Body of pancreas (tissue), 4 donors: ENCODE results near the gene C11orf86.

ENCODE experiments used
- POLR2A ChIP-seq, 3 donors: fragments of 450-650 bp; IDR thresholded peaks; one replicate each; pipeline ENCODE4 v1.6.1; 2016; ENCODE audit warnings: antibody characterized with exemption in 3 of 3, mild to moderate bottlenecking in 2 of 3
- TF ChIP-seq, protein P1 (sequence below), 7 experiments: fragments of 450-650 bp in 4 of 7; fragments of 200-600 bp in 3 of 7; sonication (generic) in 3 of 7; IDR thresholded peaks; one replicate each; pipeline ENCODE4 v1.5.1; 2016 to 2019; ENCODE audit warnings: antibody characterized with exemption in 7 of 7

DNA sequence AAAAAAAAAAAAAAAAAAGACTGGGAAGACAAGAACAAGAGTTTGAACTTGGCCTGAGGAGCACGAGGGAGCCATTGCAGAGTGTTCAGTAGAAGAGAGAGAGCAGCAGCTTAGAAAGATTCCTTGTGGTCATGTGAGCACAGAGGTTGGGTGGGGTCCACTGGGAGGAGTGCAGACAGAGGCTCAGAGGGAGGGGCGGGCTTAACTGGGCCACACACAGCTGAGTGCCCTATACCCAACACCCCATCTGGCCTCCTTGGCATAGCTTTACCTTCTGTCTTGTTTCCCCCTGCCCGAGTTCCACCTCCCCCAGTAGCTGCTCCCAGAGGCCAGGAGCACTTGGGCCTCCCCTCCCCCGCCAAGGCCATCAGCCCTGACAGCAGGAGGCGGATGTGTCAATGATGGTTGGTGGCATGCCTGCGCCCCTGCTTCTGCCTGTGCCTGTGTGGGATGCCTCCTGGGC, 12.1 kb downstream of the C11orf86 start:
- TF ChIP-seq, protein P1, sequence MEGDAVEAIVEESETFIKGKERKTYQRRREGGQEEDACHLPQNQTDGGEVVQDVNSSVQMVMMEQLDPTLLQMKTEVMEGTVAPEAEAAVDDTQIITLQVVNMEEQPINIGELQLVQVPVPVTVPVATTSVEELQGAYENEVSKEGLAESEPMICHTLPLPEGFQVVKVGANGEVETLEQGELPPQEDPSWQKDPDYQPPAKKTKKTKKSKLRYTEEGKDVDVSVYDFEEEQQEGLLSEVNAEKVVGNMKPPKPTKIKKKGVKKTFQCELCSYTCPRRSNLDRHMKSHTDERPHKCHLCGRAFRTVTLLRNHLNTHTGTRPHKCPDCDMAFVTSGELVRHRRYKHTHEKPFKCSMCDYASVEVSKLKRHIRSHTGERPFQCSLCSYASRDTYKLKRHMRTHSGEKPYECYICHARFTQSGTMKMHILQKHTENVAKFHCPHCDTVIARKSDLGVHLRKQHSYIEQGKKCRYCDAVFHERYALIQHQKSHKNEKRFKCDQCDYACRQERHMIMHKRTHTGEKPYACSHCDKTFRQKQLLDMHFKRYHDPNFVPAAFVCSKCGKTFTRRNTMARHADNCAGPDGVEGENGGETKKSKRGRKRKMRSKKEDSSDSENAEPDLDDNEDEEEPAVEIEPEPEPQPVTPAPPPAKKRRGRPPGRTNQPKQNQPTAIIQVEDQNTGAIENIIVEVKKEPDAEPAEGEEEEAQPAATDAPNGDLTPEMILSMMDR (IDR thresholded peaks at IDR 0.05): no peak
- no peak for TF ChIP-seq POLR2A (IDR thresholded peaks at IDR 0.05)
